SK-MEL-5 (cell line): ENCODE data around the gene CECR2. TPM values are rescaled to one million over a fixed set of nuclear protein-coding genes. Genes with fewer than 3 reads are reported as not detected.
A peak's percentile ranks its signal among the peaks of the same experiment; 100 is the strongest.

Source experiments
- DNase-seq: peaks from one replicate; pipeline ENCODE4 v3.0.0-alpha.2; 2016; ENCODE audit warnings: low read depth, low spot score
- in situ Hi-C: cut with HindIII; loops from 2 replicates; pipeline ENCODE4 v1.10.0; 2016; ENCODE audit warnings: low sequenced_read_pairs, high pct_unique_total_duplicates, low pct_unique_long_range_greater_than_20kb
- total RNA-seq: library from RNA; depleted of rRNA; stranded (reverse); fragments of >200 nt; shearing (Covaris generic); gene quantifications from 2 replicates; pipeline ENCODE4 v1.2.3, GENCODE V29; 2014

Gene CECR2
- total RNA-seq, 1 experiment from 2014 or later, result 4.8 TPM

- in situ Hi-C loops, result no loop called here
- no peak for DNase-seq
Observed at GRCh38 chr22:17357688-17358087, 11.6 kb upstream of the CECR2 start.

- DNase-seq, result no peak
- in situ Hi-C loops, result no loop called here
Observed at GRCh38 chr22:17358415-17358814, 10.8 kb upstream of the CECR2 start.

GRCh38 chr22:17359501-17359900 lies 9.8 kb upstream of the CECR2 start:
- in situ Hi-C loops, result no loop called here
- no peak for DNase-seq

- in situ Hi-C loops, result no loop called here
- no peak for DNase-seq
Observed at GRCh38 chr22:17366329-17366728, 2.9 kb upstream of the CECR2 start.

- in situ Hi-C loops, result no loop called here
- peak; percentile 74 for DNase-seq
Observed at GRCh38 chr22:17366830-17367229, 2.4 kb upstream of the CECR2 start.

GRCh38 chr22:17368144-17368543 lies 1.1 kb upstream of the CECR2 start:
- no peak for DNase-seq
- in situ Hi-C loops, result no loop called here

- in situ Hi-C loops, result no loop called here
- DNase-seq, result peak; percentile 73
Observed at GRCh38 chr22:17368554-17369438, 464 bp upstream of the CECR2 start.

- DNase-seq, result no peak
- in situ Hi-C loops, result no loop called here
Observed at GRCh38 chr22:17370026-17370765, 936 bp downstream of the CECR2 start.

GRCh38 chr22:17370766-17371432 lies 1.6 kb downstream of the CECR2 start:
- no peak for DNase-seq
- in situ Hi-C loops, result no loop called here

- in situ Hi-C loops, result no loop called here
- DNase-seq, result no peak
Observed at GRCh38 chr22:17371448-17371847, 2.2 kb downstream of the CECR2 start.

- DNase-seq, result no peak
- in situ Hi-C loops, result no loop called here
Observed at GRCh38 chr22:17373855-17374254, 4.6 kb downstream of the CECR2 start.

GRCh38 chr22:17375914-17376614 lies 6.8 kb downstream of the CECR2 start:
- in situ Hi-C loops, result no loop called here
- DNase-seq, result no peak

GRCh38 chr22:17376950-17377349 lies 7.7 kb downstream of the CECR2 start:
- no peak for DNase-seq
- in situ Hi-C loops, result no loop called here

- DNase-seq, result no peak
- in situ Hi-C loops, result no loop called here
Observed at GRCh38 chr22:17379944-17380343, 10.7 kb downstream of the CECR2 start.

GRCh38 chr22:17380359-17381087 lies 11.3 kb downstream of the CECR2 start:
- in situ Hi-C loops, result no loop called here
- no peak for DNase-seq

GRCh38 chr22:17381192-17381913 lies 12.1 kb downstream of the CECR2 start:
- in situ Hi-C loops, result no loop called here
- no peak for DNase-seq
